Parathyroid adenoma (tissue), 2 donors: ENCODE results near the gene ARMC5.

Source experiments
- H2AFZ ChIP-seq: fragments of 300-600 bp; sonication (generic); one replicate; pipeline ENCODE4 v1.7.0; 2017; ENCODE audit warnings: antibody characterized with exemption, mild to moderate bottlenecking
- H3K27ac ChIP-seq: fragments of 300-600 bp; sonication (generic); one replicate; pipeline ENCODE4 v1.7.0; 2017
- H3K27me3 ChIP-seq: fragments of 300-600 bp; sonication (generic); one replicate; pipeline ENCODE4 v1.7.0; 2017; ENCODE audit warnings: low read length; ENCODE audit not compliant: control insufficient read depth, insufficient read depth
- H3K36me3 ChIP-seq: fragments of 300-600 bp; sonication (generic); one replicate; pipeline ENCODE4 v1.7.0; 2017; ENCODE audit warnings: low read length; ENCODE audit not compliant: control insufficient read depth, insufficient read depth
- H3K4me1 ChIP-seq: fragments of 300-600 bp; sonication (generic); one replicate; pipeline ENCODE4 v1.7.0; 2017; ENCODE audit warnings: control low read depth
- H3K4me2 ChIP-seq: fragments of 300-600 bp; sonication (generic); one replicate; pipeline ENCODE4 v1.7.0; 2017; ENCODE audit warnings: low read length
- H3K4me3 ChIP-seq: fragments of 300-600 bp; sonication (generic); one replicate; pipeline ENCODE4 v1.7.0; 2017; ENCODE audit warnings: low read depth, low read length
- H3K79me2 ChIP-seq: fragments of 300-600 bp; sonication (generic); one replicate; pipeline ENCODE4 v1.7.0; 2017; ENCODE audit warnings: control low read depth
- H3K9ac ChIP-seq: fragments of 300-600 bp; sonication (generic); one replicate; pipeline ENCODE4 v1.7.0; 2017; ENCODE audit warnings: mild to moderate bottlenecking
- H3K9me3 ChIP-seq: fragments of 300-600 bp; sonication (generic); one replicate; pipeline ENCODE4 v1.7.0; 2017; ENCODE audit warnings: low read length; ENCODE audit not compliant: control insufficient read depth
- CTCF ChIP-seq: fragments of 300-600 bp; sonication (generic); IDR thresholded peaks from one replicate; pipeline ENCODE4 v1.7.0; 2017; ENCODE audit warnings: antibody characterized with exemption, mild to moderate bottlenecking
- donor health status: primary hyperparathyroidism.

The ARMC5 gene

GRCh38 chr16:31470615-31471014 is 11.3 kb downstream of the ARMC5 start:
- Histone ChIP-seq H3K4me3 (no peak overlapping the region), H3K9ac (no peak overlapping the region), H3K4me1 (peaks cover 14% of the 10 kb centered on the region), H3K9me3 (no peaks in the 10 kb centered on the region), H2AFZ (no peak overlapping the region), H3K27ac (no peak overlapping the region), H3K36me3 (no peaks in the 10 kb centered on the region), H3K4me2 (no peak overlapping the region), H3K79me2 (no peaks in the 10 kb centered on the region), H3K27me3 (no peaks in the 10 kb centered on the region)
- no peak for TF ChIP-seq CTCF

GRCh38 chr16:31471241-31471874 is 12.1 kb downstream of the ARMC5 start:
- Histone ChIP-seq H3K36me3 (no peaks in the 10 kb centered on the region), H3K27ac (peak overlapping the region; percentile 29), H3K4me2 (peak overlapping the region; percentile 62), H3K4me1 (peaks cover 14% of the 10 kb centered on the region), H3K79me2 (no peaks in the 10 kb centered on the region), H3K27me3 (no peaks in the 10 kb centered on the region), H3K9me3 (no peaks in the 10 kb centered on the region), H2AFZ (peak overlapping the region; percentile 78), H3K9ac (no peak overlapping the region), H3K4me3 (peak overlapping the region; percentile 39)
- no peak for TF ChIP-seq CTCF

GRCh38 chr16:31471875-31472708 is 12.8 kb downstream of the ARMC5 start, which contains the start of gene TGFB1I1:
Gene TGFB1I1, plus strand, starts transcription at chr16:31472152. Its CDS starts 37 bp downstream, at chr16:31472189.
- Histone ChIP-seq H3K9me3 (no peaks in the 10 kb centered on the region), H3K79me2 (no peaks in the 10 kb centered on the region), H3K27me3 (no peaks in the 10 kb centered on the region), H3K27ac (peak within 1 kb of the TSS; percentile 66), H3K9ac (no peak within 1 kb of the TSS), H3K4me2 (peak within 1 kb of the TSS; percentile 72), H3K4me3 (peak within 1 kb of the TSS; percentile 58), H2AFZ (peak within 1 kb of the TSS; percentile 99), H3K4me1 (peaks cover 14% of the 10 kb centered on the region), H3K36me3 (no peaks in the 10 kb centered on the region)
- no peak for TF ChIP-seq CTCF

GRCh38 chr16:31472709-31473203 is 13.5 kb downstream of the ARMC5 start:
- no peaks in the 10 kb centered on the region for H3K36me3 ChIP-seq
- H3K27ac ChIP-seq, result peak overlapping the region; percentile 66
- H3K27me3 ChIP-seq, result no peaks in the 10 kb centered on the region
- peak overlapping the region; percentile 99 for H2AFZ ChIP-seq
- H3K9me3 ChIP-seq, result no peaks in the 10 kb centered on the region
- no peak overlapping the region for H3K9ac ChIP-seq
- no peaks in the 10 kb centered on the region for H3K79me2 ChIP-seq
- peak; percentile 74 for TF ChIP-seq CTCF
- peak overlapping the region; percentile 58 for H3K4me3 ChIP-seq
- peak overlapping the region; percentile 72 for H3K4me2 ChIP-seq
- H3K4me1 ChIP-seq, result peaks cover 15% of the 10 kb centered on the region
